EL (cell line): ENCODE results near the gene TXNDC2.
"Not testable (repeated sequence)": the region's sequence is repeated elsewhere in the genome, so short reads cannot be mapped to it uniquely, and the experiment has no call there.

Source experiments
- DNase-seq: peaks from one replicate; pipeline ENCODE4 v3.0.0-alpha.2; 2016

The TXNDC2 gene

GRCh38 chr18:9885170-9886004, at the start of gene TXNDC2:
Gene TXNDC2, plus strand, starts transcription at chr18:9885973. Its CDS starts 708 bp downstream, at chr18:9886681.
- DNase-seq, result no peak

- DNase-seq, result no peak
Observed at GRCh38 chr18:9838144-9838877, 47.5 kb upstream of the TXNDC2 start.

GRCh38 chr18:9839211-9839610, 46.6 kb upstream of the TXNDC2 start:
- DNase-seq, result no peak

- DNase-seq, result no peak
Observed at GRCh38 chr18:9839853-9840252, 45.9 kb upstream of the TXNDC2 start.

- no peak for DNase-seq
Observed at GRCh38 chr18:9841752-9842151, 44.0 kb upstream of the TXNDC2 start.

- no peak for DNase-seq
Observed at GRCh38 chr18:9842448-9842847, 43.3 kb upstream of the TXNDC2 start.

GRCh38 chr18:9845256-9845655, 40.5 kb upstream of the TXNDC2 start:
- no peak for DNase-seq

GRCh38 chr18:9846162-9846925, 39.4 kb upstream of the TXNDC2 start:
- DNase-seq, result no peak

GRCh38 chr18:9848170-9848879, 37.4 kb upstream of the TXNDC2 start:
- DNase-seq, result no peak

- no peak for DNase-seq
Observed at GRCh38 chr18:9849407-9850283, 36.1 kb upstream of the TXNDC2 start.

GRCh38 chr18:9850309-9850708, 35.5 kb upstream of the TXNDC2 start:
- no peak for DNase-seq

- no peak for DNase-seq
Observed at GRCh38 chr18:9851511-9851910, 34.3 kb upstream of the TXNDC2 start.

GRCh38 chr18:9852266-9853081, 33.3 kb upstream of the TXNDC2 start:
- DNase-seq, result no peak

GRCh38 chr18:9854801-9855676, 30.7 kb upstream of the TXNDC2 start:
- DNase-seq, result no peak

- DNase-seq, result no peak
Observed at GRCh38 chr18:9855681-9856080, 30.1 kb upstream of the TXNDC2 start.

GRCh38 chr18:9856092-9856491, 29.7 kb upstream of the TXNDC2 start:
- DNase-seq, result no peak

- not testable (repeated sequence) for DNase-seq
Observed at GRCh38 chr18:9857479-9857998, 28.2 kb upstream of the TXNDC2 start.

- DNase-seq, result no peak
Observed at GRCh38 chr18:9858642-9859041, 27.1 kb upstream of the TXNDC2 start.

- DNase-seq, result no peak
Observed at GRCh38 chr18:9859232-9859631, 26.5 kb upstream of the TXNDC2 start.

- no peak for DNase-seq
Observed at GRCh38 chr18:9860682-9861081, 25.1 kb upstream of the TXNDC2 start.
